GM12878 (cell line): ENCODE measurements around the gene GIPC3. TPM values are rescaled to one million over a fixed set of nuclear protein-coding genes. Genes with fewer than 3 reads are reported as not detected.

Source experiments
- CHD1 ChIP-seq: IDR thresholded peaks from 2 replicates; pipeline ENCODE4 v1.6.1; 2012; ENCODE audit warnings: low read depth, low read length, improper control_type of control experiment
- CREB1 ChIP-seq: IDR thresholded peaks from 2 replicates; pipeline ENCODE4 v1.6.1; 2012; ENCODE audit warnings: low read depth, mild to moderate bottlenecking, inconsistent platforms
- ETV6 ChIP-seq, 2 experiments: fragments of 450-650 bp in 1 of 2; IDR thresholded peaks in 1 of 2; conservative IDR thresholded peaks in 1 of 2; 2 replicates each; pipeline ENCODE4 v1.6.1; 2014; ENCODE audit warnings: antibody characterized with exemption in 1 of 2, borderline replicate concordance in 1 of 2, low read depth in 1 of 2, mild to moderate bottlenecking in 1 of 2, moderate library complexity in 1 of 2
- HSF1 ChIP-seq: fragments of 150-350 bp; IDR thresholded peaks from 2 replicates; pipeline ENCODE4 v1.6.1; 2014; ENCODE audit warnings: mild to moderate bottlenecking, low read depth, low read length
- LARP7 ChIP-seq: fragments of 450-650 bp; IDR thresholded peaks from 2 replicates; pipeline ENCODE4 v1.6.1; 2017; ENCODE audit warnings: mild to moderate bottlenecking
- MTA3 ChIP-seq: IDR thresholded peaks from 2 replicates; pipeline ENCODE4 v1.6.1; 2012; ENCODE audit warnings: low read length, inconsistent platforms, borderline replicate concordance
- NR2F1 ChIP-seq: fragments of 450-650 bp; conservative IDR thresholded peaks from 2 replicates; pipeline ENCODE4 v1.6.1; 2017; ENCODE audit warnings: mild to moderate bottlenecking
- SIN3A ChIP-seq: IDR thresholded peaks from 2 replicates; pipeline ENCODE4 v1.6.1; 2012; ENCODE audit warnings: low read depth, low read length, improper control_type of control experiment
- YY1 ChIP-seq: IDR thresholded peaks from 2 replicates; pipeline ENCODE4 v1.6.1; 2011; ENCODE audit warnings: low read depth, mild to moderate bottlenecking, low read length
- ZBED1 ChIP-seq: IDR thresholded peaks from 2 replicates; pipeline ENCODE4 v1.6.1; 2016; ENCODE audit warnings: borderline replicate concordance
- polyA plus RNA-seq, 11 experiments: library from polyadenylated mRNA; depleted of rRNA in 4 of 11; unstranded in 6 of 11; stranded (reverse) in 5 of 11; fragments of >200 nt; fragmentation: Nextera tagmentation in 4 of 11; fragmentation: Illumina TruSeq in 1 of 11; extraction: Ambion mirVana in 4 of 11; extraction: Trizol in 1 of 11; gene quantifications; 1 replicate in 1 of 11; 2 replicates in 10 of 11; pipeline versions ENCODE4 v1.2.1 to v1.2.3, GENCODE V29; 2011 to 2016; ENCODE audit warnings: inconsistent platforms in 2 of 11, missing spikeins in 2 of 11, low read depth in 1 of 11
- total RNA-seq, 4 experiments: library from RNA; depleted of rRNA in 3 of 4; stranded (reverse); fragments of >200 nt in 3 of 4; fragmentation: Illumina TruSeq in 1 of 4; extraction: Trizol in 1 of 4; gene quantifications; 2 replicates each; pipeline versions ENCODE4 v1.2.1 to v1.2.3, GENCODE V29; 2013 to 2021
- TF ChIP-seq, protein P1 (sequence below): fragments of 450-650 bp; IDR thresholded peaks from 2 replicates; pipeline ENCODE4 v1.6.1; 2016; ENCODE audit warnings: mild to moderate bottlenecking

GIPC3 gene
- total and polyA plus RNA-seq, 10 of the 15 experiments (the other 5 are each of a cell fraction or from before 2014, with no cell fraction given), result not detected

DNA sequence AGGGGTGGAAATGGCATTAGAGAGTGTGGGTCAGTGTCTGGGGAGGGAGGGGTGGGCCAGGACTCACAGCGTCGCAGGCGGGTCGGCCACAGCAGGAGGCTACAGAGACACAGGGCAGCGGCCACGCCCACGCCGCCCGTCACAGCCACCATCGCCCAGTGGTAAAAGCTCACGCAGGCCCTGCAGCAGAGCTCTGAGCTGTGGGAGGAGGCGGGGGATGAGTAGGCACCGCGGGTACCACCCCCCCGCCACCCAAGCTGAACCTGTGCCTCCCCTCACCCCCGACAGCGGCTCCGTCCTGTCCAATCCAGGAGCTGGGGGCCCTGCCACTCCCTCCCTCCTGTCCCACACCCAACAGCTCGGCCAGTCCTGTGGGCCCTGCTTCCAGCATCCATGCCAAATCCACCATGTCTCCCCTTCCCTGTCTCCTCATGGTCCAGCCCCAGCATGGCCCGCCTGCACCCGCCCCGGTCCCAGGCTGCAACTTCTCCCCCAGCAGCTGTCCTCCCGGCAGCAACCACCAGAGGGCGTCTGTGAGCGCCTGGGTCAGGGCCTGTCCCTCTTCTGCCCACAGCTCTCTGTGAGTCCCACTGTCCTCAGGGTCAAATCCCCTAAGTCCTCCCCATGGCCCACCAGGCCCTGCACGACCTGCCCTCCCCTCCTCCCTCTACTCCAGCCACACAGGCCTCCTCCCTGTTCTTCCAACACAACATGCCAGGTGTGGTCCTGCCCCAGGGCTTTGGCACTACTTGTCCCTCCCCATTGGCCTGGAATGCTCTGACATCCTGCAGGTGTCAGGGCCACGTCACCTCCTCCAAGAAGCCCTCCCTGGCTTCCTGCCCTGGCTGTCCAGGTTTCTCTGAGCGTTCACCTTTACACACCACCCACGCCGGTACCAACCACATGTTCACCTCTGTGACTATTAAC, 40.3 kb upstream of the GIPC3 start (continued):
- TF ChIP-seq ETV6 (conservative IDR thresholded peaks at IDR 0.05 in 1 of 2, IDR thresholded peaks at IDR 0.05 in 1 of 2; ENCODE audit: borderline replicate concordance in 1 of 2, low read depth in 1 of 2), result no peak
- no peak for TF ChIP-seq SIN3A
- no peak for TF ChIP-seq HSF1
- peak; percentile 43; the same call in 1 of the 2 replicates for TF ChIP-seq YY1
- peak; percentile 53; the same call in 1 of the 2 replicates for TF ChIP-seq NR2F1
- no peak for TF ChIP-seq LARP7
- 0 out of 2 replicates have a peak, but pooled peaks have one; percentile 30 for TF ChIP-seq CREB1
- TF ChIP-seq, protein P1, sequence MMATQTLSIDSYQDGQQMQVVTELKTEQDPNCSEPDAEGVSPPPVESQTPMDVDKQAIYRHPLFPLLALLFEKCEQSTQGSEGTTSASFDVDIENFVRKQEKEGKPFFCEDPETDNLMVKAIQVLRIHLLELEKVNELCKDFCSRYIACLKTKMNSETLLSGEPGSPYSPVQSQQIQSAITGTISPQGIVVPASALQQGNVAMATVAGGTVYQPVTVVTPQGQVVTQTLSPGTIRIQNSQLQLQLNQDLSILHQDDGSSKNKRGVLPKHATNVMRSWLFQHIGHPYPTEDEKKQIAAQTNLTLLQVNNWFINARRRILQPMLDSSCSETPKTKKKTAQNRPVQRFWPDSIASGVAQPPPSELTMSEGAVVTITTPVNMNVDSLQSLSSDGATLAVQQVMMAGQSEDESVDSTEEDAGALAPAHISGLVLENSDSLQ, result peak; percentile 44; the same call in 1 of the 2 replicates
- no peak for TF ChIP-seq CHD1
- no peak for TF ChIP-seq ZBED1
- TF ChIP-seq MTA3, result no peak
- TF ChIP-seq, all 136 proteins: peak for 12
